Activated T-helper 2 cell treated with anti-CD3 and anti-CD28 coated beads, Interferon-gamma antibody, Interleukin-2, Interleukin-4, amounts not matched to agents 10 μg/mL and 5 μg/mL and 100 μg/mL, durations not matched to agents 14 hours and 24 hours and 36 hours (primary cell): ENCODE results near the gene SLC16A3. TPM values are rescaled to one million over a fixed set of nuclear protein-coding genes. Genes with fewer than 3 reads are reported as not detected.

Source experiments
- DNase-seq: peaks from one replicate; pipeline ENCODE4 v3.0.0; 2021; ENCODE audit warnings: low spot score
- H3K27ac Mint-ChIP-seq: one replicate; pipeline ENCODE4 v1.8.0; 2021; ENCODE audit warnings: mixed read lengths
- H3K27me3 Mint-ChIP-seq: one replicate; pipeline ENCODE4 v1.8.0; 2021; ENCODE audit warnings: low read depth, mixed read lengths
- H3K36me3 Mint-ChIP-seq: one replicate; pipeline ENCODE4 v1.8.0; 2021; ENCODE audit warnings: low read depth, mixed read lengths
- H3K4me1 Mint-ChIP-seq: one replicate; pipeline ENCODE4 v1.8.0; 2021; ENCODE audit warnings: low read depth, mixed read lengths
- H3K4me3 Mint-ChIP-seq: one replicate; pipeline ENCODE4 v1.8.0; 2021; ENCODE audit warnings: low read depth, mild to moderate bottlenecking, moderate library complexity, mixed read lengths
- H3K9me3 Mint-ChIP-seq: one replicate; pipeline ENCODE4 v1.8.0; 2021; ENCODE audit warnings: mixed read lengths
- intact Hi-C: fragments of 100-400 bp; cut with micrococcal nuclease; formaldehyde crosslinking; loops from one replicate; pipeline ENCODE4 v1.15.1; 2023
- total RNA-seq: library from RNA; stranded (reverse); gene quantifications from 2 replicates; pipeline ENCODE4 v1.2.3, GENCODE V29; 2022

SLC16A3 gene
- total RNA-seq, 1 donor from 2014 or later = 187 TPM

DNA sequence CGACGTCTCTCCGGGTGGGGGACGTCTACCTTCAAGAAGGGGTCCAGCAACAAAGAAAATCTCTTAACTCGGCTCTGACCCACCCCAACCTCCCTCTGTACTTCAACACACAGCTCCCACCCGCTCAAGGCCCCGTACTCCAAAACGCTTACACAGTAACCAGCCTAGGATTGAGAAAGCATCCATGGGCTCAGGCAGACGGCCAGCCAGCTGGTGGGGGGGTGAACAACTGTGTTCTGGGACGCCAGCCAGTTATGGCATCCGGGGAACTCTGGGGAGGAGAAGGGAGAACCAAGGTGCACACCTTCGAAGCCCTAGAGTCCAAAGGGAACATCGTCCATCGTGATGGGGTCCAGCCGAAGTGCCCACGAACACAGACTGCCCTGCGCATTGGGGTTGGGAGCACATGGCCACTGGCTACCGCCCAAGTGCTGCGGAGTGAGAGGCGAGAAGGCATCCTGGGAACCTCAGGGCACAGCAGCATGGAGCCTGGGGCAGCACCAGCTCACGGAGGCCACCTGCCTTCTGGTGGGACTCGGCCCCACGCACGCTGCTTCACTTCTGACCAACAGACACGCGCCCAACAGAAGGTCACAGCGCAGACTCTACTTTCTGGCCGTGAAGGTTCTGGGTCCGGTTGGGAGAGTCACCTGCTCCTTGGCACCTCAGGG, 14.3 kb downstream of the SLC16A3 start:
- H3K27me3 Mint-ChIP-seq = no peaks in the 10 kb centered on the region
- no peak overlapping the region for H3K27ac Mint-ChIP-seq
- H3K4me1 Mint-ChIP-seq = peaks cover 19% of the 10 kb centered on the region
- no peak for DNase-seq
- no peaks in the 10 kb centered on the region for H3K9me3 Mint-ChIP-seq
- intact Hi-C loops = loop anchor here (5.0 kb wide), 1 partner anchor 79 kb away; no protein-coding TSS in a partner anchor
- H3K36me3 Mint-ChIP-seq = peaks cover 68% of the 10 kb centered on the region
- no peak overlapping the region for H3K4me3 Mint-ChIP-seq

- no peak for DNase-seq
- Mint-ChIP-seq H3K36me3 (peaks cover 70% of the 10 kb centered on the region), H3K4me3 (no peak overlapping the region), H3K9me3 (no peaks in the 10 kb centered on the region), H3K27ac (peak overlapping the region; percentile 37), H3K4me1 (peaks cover 18% of the 10 kb centered on the region), H3K27me3 (no peaks in the 10 kb centered on the region)
- intact Hi-C loops = loop anchor here (5.0 kb wide), 1 partner anchor 78 kb away; no protein-coding TSS in a partner anchor
These were observed 15.0 kb downstream of the SLC16A3 start for GRCh38 chr17:82243648-82244412.

GRCh38 chr17:82244413-82245133, 15.7 kb downstream of the SLC16A3 start:
- no peak for DNase-seq
- intact Hi-C loops = loop anchor here (5.0 kb wide), 1 partner anchor 78 kb away; no protein-coding TSS in a partner anchor
- peaks cover 72% of the 10 kb centered on the region for H3K36me3 Mint-ChIP-seq
- H3K4me1 Mint-ChIP-seq = peaks cover 14% of the 10 kb centered on the region
- no peaks in the 10 kb centered on the region for H3K9me3 Mint-ChIP-seq
- no peak overlapping the region for H3K4me3 Mint-ChIP-seq
- H3K27me3 Mint-ChIP-seq = no peaks in the 10 kb centered on the region
- peak overlapping the region; percentile 37 for H3K27ac Mint-ChIP-seq

- intact Hi-C loops = no loop called here
These were observed 16.5 kb downstream of the SLC16A3 start for GRCh38 chr17:82245134-82246039.

DNA sequence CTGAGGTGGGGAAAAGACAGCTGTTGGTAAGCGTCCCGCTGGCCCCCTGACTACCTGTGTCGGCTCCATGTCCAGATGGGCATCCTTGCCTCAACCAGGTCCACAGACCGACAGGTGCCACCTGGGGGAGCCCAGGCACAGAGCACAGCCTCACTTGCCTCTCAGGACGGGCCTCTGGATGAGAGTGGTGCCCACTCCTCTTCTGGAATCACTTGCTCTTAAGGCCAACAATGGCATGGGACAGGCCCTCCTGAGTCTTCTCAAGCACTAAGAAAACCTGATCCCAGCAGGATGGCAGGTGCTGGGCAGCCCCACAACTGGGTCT, 17.2 kb downstream of the SLC16A3 start:
- H3K4me3 Mint-ChIP-seq = no peak overlapping the region

More at GRCh38 chr17:82245134-82246039, 16.5 kb downstream of the SLC16A3 start:
- Mint-ChIP-seq H3K4me1 (peaks cover 13% of the 10 kb centered on the region), H3K27me3 (no peaks in the 10 kb centered on the region), H3K27ac (peak overlapping the region; percentile 31), H3K9me3 (no peaks in the 10 kb centered on the region), H3K36me3 (peaks cover 75% of the 10 kb centered on the region), H3K4me3 (no peak overlapping the region)
- no peak for DNase-seq

DNA sequence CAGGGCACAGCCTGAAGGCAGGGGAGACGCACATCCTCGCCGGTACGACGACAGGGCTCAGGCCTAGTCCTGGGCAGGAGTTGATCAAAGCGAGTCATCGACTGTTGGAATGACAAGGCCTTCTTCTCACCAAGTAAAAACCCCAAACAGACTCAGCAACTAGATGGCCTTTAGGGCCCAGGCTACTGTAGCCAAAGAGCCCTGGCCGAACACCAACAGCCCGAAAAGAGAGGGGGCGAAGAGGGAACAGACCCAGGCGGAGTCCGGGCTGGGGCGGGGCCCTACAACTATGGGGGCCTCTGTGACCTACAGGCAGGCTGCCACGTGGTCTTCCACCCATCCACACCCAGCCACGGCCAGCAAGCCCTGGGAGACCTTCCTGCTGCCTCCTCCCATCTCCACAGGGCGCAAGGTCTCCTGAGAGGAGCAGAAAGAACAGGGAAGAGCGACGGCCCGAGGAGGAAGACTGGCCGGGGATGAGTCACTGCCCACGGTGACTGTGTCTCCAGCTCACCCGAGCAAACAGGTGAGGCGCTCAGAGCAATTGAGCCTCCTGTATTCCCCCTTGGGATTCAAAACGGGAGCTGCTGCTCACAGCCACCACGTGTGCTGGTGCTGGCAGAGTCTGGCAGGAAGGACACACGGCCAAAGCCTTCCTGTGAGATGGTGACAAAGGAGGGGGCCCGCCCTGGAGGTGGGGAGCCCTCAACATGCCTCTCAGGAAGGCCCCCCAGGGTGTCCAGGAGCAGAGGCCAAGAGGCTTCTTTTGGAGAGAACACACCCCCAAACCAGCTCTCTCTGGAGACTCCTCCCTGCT, 17.7 kb downstream of the SLC16A3 start:
- DNase-seq = no peak
- no peak overlapping the region for H3K4me3 Mint-ChIP-seq
- H3K36me3 Mint-ChIP-seq = peaks cover 75% of the 10 kb centered on the region

More for the DNA sequence above, 17.2 kb downstream of the SLC16A3 start:
- intact Hi-C loops = no loop called here
- Mint-ChIP-seq H3K36me3 (peaks cover 75% of the 10 kb centered on the region), H3K27me3 (no peaks in the 10 kb centered on the region), H3K27ac (peak overlapping the region; percentile 55), H3K4me1 (peaks cover 8% of the 10 kb centered on the region), H3K9me3 (no peaks in the 10 kb centered on the region)
- DNase-seq = no peak

DNA sequence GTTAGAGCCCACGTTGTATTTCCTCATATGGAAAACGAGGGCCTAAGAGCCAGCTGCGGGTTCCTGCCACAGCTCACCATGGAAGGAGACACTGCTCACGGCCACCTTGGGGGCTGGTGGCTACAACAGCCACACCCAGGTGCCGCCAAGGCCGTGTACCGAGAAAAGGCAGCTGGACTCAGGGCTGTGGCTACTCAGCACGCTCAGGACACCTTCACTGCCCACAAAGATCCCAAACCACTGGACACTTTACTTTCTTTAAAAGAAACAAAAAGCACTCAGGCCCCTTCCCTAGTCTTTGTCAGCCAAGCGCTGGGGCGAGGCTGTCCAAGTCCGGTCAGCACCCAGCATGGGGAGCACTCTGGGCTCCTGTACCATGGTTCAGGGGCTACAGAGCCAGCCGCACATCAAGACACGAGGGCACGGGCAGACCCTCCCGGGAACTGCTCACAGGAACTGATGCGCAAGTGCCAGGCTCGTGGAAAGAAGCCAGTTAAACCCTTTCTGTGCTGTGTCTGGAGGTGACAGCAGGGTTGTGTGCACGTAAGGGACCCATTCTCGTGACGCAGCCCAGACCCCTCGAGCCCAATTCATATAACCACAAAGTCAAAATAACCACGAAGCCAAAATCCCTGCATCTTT, 18.5 kb downstream of the SLC16A3 start:
- Mint-ChIP-seq H3K27me3 (no peaks in the 10 kb centered on the region), H3K27ac (no peak overlapping the region), H3K9me3 (no peaks in the 10 kb centered on the region), H3K4me3 (no peak overlapping the region), H3K4me1 (peaks cover 6% of the 10 kb centered on the region), H3K36me3 (peaks cover 79% of the 10 kb centered on the region)
- no peak for DNase-seq
- intact Hi-C loops = no loop called here

More for the DNA sequence above, 17.7 kb downstream of the SLC16A3 start:
- H3K4me1 Mint-ChIP-seq = peaks cover 6% of the 10 kb centered on the region
- H3K27me3 Mint-ChIP-seq = no peaks in the 10 kb centered on the region
- H3K27ac Mint-ChIP-seq = peak overlapping the region; percentile 55
- H3K9me3 Mint-ChIP-seq = no peaks in the 10 kb centered on the region
- intact Hi-C loops = no loop called here

GRCh38 chr17:82247856-82248671, 19.2 kb downstream of the SLC16A3 start:
- H3K4me1 Mint-ChIP-seq = peaks cover 6% of the 10 kb centered on the region
- no peak overlapping the region for H3K4me3 Mint-ChIP-seq
- H3K27ac Mint-ChIP-seq = no peak overlapping the region
- no peaks in the 10 kb centered on the region for H3K27me3 Mint-ChIP-seq
- peaks cover 80% of the 10 kb centered on the region for H3K36me3 Mint-ChIP-seq
- no peak for DNase-seq
- intact Hi-C loops = no loop called here
- no peaks in the 10 kb centered on the region for H3K9me3 Mint-ChIP-seq

- Mint-ChIP-seq H3K27ac (no peak overlapping the region), H3K36me3 (peaks cover 81% of the 10 kb centered on the region)
These were observed 20.2 kb downstream of the SLC16A3 start for GRCh38 chr17:82248815-82249674.

DNA sequence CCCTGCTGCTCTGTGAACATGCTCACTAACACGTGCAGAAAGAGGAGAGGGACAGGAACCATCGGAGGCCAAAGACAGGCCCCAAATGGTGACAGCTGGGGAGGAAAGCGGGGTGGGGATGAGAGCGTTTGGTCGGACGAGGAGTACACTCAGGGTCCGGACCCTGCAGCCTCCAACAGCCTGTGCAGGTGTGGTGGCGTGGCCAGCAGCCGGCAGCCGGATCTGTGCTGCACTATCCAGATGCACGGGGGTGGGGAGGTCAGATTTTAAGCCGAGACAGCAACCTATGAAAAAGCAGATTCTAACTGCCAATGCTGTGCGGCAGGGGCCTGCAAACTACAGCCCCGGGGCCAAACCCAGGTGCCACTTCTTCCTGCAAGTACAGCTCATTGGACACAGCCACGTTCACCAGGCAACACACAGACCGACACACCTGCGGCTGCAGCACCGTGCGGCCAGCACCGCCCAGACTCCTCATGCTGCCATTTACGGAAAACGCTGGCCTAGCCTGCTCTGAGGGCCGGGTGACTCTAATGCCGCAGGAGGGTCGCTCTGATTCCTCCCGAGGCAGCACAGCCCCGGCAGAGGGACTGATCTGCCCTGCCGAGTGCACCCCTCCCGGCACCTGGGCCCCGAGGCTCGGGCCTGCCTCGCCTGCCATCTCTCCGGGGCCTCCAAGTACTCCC, 21.2 kb downstream of the SLC16A3 start:
- peaks cover 71% of the 10 kb centered on the region for H3K36me3 Mint-ChIP-seq
- no peaks in the 10 kb centered on the region for H3K9me3 Mint-ChIP-seq
- H3K4me1 Mint-ChIP-seq = peaks cover 6% of the 10 kb centered on the region
- H3K27me3 Mint-ChIP-seq = no peaks in the 10 kb centered on the region
- intact Hi-C loops = no loop called here
- no peak overlapping the region for H3K27ac Mint-ChIP-seq
- no peak overlapping the region for H3K4me3 Mint-ChIP-seq
- no peak for DNase-seq

More at GRCh38 chr17:82248815-82249674, 20.2 kb downstream of the SLC16A3 start:
- H3K4me3 Mint-ChIP-seq = no peak overlapping the region
- H3K9me3 Mint-ChIP-seq = no peaks in the 10 kb centered on the region
- intact Hi-C loops = no loop called here
- no peak for DNase-seq
- peaks cover 6% of the 10 kb centered on the region for H3K4me1 Mint-ChIP-seq
- H3K27me3 Mint-ChIP-seq = no peaks in the 10 kb centered on the region
